AG20443 (cell line): ENCODE data around the gene HPCAL1.

Experiments used
- DNase-seq: peaks from one replicate; pipeline ENCODE4 v3.0.0; 2012; ENCODE audit warnings: low spot score, mixed read lengths

HPCAL1 gene

DNA sequence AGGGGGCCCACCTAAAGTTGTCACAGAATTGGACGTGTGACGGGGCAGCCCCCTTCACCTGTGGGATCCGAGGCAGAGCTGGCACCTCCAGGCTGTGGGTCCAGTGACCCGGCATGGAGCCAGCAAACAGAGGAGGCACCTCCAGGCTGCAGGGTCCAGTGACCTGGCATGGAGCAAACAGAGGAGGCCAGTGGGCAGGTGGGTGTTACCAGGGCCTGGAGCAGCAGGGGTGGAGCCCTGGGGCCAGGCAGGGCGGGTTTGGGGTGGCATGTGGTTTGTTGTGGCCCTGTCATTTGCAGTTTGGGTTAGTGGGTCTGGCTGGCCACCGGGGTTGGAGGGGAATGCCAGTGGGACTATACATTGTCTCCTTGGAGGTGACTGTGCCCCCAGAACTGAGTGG lies 68.2 kb downstream of the HPCAL1 start:
- DNase-seq: no peak

GRCh38 chr2:10371441-10372196 lies 68.9 kb downstream of the HPCAL1 start:
- no peak for DNase-seq

DNA sequence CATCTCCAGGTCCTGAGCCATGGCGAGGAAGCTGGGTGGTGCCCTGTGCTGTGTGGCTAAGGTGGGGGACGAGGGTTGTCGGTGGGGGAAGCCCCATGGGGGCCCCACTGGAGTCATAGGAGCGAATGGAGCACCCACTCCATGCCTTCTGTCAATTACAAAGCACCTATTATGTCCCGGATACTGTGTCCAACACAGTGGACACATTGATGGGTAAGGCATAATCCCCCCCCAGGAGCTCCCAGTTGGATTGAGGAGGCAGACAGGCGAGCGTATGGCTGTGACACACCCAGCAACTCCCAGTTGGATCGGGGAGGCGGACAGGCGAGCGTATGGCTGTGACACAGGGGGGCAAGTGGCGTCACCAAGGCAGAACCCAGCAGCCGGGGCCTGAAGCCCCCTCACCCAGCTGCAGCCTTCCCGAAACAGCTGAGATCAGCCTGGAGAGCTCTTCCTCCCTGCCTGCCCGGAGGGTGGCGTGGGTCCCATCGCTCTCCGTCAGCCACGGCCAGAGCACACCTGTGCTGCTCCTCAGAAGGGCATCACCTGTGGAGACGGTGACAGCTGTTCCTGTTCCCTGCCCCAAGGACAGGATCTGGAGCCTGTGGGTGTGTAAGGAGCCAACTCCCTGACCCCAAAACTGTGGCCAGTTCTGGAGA lies 69.6 kb downstream of the HPCAL1 start:
- DNase-seq: no peak

- no peak for DNase-seq
These were observed 70.1 kb downstream of the HPCAL1 start for GRCh38 chr2:10372862-10373240.

GRCh38 chr2:10373931-10374330 lies 71.2 kb downstream of the HPCAL1 start:
- no peak for DNase-seq

GRCh38 chr2:10374362-10374943 lies 71.7 kb downstream of the HPCAL1 start:
- DNase-seq: no peak

DNA sequence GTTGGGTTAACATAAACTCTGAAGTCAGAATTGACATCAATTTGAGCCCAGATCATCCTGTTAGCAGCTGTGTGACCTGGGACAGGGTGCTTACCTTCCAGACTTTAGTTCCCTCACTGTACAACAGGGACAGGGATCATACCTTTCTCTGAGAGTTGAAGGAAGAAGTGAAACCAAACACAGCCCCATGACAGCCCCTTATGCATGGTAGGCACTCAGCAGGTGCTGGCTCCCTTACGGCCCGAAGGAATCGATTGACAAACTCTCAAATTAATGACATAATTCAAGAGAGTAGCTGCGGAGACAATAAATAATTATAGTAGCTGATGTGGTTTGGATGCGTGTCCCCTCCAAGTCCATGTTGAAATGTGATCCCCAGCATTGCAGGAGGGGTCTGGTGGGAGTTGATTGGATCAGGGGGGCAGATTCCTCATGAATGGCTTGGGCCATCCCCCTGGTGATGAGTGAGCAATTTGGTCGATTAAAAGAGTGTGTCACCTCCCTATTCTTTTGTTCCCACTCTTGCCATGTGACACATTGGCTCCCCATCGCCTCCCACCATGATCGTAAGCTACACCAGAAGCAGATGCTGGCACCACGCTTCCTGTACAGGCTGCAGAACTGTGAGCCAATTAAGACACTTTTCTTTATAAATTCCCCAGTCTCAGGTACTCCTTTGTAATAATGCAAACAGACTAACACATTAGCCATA lies 73.0 kb downstream of the HPCAL1 start:
- DNase-seq: no peak

GRCh38 chr2:10377052-10377746 lies 74.5 kb downstream of the HPCAL1 start:
- DNase-seq: no peak

- DNase-seq: no peak
These were observed 75.0 kb downstream of the HPCAL1 start for GRCh38 chr2:10377747-10378085.

DNA sequence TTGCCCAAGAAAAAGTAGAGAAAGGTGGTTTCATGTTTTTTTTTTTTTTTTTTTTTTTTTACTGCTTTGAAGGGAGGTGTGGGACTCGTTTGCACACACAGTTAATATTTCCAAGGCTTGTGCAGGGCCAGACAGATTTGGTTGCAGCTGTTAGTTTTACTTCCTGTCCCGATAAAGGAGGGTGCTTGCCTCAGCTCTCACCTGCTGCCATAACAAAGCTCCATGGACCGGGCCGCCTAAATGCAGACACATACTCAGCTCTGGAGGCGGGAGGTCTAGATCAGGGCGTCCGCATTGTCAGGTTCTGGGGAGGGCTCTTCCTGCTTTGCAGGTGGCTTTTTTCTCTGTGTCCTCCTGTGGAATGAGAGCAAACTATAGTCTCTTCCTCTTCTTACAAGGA lies 75.5 kb downstream of the HPCAL1 start:
- DNase-seq: no peak

- DNase-seq: no peak
These were observed 77.6 kb downstream of the HPCAL1 start for GRCh38 chr2:10380048-10380926.

GRCh38 chr2:10381997-10382353 lies 79.3 kb downstream of the HPCAL1 start:
- DNase-seq: no peak

- DNase-seq: no peak
These were observed 79.8 kb downstream of the HPCAL1 start for GRCh38 chr2:10382354-10383061.

DNA sequence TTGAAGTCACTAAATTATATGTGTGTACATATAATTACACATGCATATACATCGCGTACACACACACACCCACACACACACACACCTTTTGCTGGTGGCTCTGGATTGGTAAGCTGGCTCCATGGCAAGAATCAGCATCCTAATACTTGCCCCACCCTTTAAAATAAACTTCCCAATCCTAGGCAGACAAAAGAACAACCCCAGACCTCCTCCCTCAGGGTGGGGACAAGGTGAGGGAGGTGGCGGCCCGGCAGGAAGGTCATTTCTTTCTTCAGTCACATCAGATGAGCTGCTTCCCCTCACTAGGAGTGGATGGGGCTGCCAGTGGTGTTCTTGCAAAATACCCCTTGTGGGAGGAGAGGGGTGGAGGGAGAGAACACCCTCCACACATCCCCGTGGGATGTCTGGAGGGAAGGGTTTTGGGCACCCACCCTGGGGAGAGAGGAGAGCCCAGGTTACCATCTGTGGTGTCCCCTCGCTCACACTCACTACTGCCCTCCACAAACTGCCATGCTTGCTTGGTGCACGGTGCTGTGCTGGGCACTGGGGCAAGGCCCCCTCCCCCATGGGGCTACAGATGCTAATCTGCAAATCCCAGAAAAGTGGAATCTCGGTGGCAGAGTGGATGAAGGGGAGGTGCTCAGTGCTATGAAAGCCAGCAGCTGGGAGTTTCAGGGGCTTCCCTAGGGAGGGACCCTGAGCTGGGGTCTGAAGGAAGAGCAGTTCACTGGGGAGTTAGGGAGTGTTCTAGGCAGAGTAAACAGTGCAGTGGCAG lies 81.4 kb downstream of the HPCAL1 start:
- no peak for DNase-seq

- no peak for DNase-seq
These were observed 82.8 kb downstream of the HPCAL1 start for GRCh38 chr2:10385501-10385900.

DNA sequence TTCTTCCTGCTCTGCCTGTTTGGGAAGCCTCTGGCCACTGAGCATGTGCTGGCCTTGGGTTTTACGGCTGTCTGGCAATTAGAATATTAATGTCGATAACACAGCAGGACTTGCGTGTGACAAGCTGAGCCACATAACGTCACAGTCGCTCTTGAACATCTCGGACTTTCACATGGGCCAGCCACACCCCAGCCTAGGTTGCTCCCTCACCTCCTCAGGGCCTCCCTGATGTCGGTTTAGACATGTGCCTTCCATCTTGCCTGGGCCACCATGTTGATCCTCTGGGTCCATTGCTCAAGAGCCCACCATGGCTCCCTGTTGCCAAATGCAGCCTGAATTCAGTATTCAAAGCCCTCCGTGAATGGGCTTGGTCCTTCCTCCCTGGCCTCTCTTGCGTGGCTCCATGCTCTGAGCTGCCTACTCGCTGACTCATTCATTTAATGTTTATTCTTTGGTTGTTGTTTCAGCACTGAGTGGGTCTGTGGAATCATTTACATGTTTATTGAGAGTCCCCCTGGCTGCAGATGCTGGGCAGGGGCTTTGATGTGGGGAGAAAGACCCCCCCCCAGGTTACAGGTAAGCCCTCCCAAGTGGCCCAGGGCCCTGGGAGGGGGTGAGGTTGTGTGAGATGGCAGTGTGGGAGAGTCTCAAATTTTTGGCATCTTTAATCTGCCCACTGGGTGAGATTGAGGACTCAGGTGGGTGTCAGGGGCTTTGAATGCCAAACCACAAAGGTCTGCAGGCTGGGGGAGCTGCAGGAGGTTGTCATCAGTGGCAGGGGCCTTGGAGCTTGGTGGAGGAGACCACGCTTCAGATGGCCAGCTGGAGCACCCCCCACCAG lies 83.4 kb downstream of the HPCAL1 start:
- peak; percentile 64 for DNase-seq

DNA sequence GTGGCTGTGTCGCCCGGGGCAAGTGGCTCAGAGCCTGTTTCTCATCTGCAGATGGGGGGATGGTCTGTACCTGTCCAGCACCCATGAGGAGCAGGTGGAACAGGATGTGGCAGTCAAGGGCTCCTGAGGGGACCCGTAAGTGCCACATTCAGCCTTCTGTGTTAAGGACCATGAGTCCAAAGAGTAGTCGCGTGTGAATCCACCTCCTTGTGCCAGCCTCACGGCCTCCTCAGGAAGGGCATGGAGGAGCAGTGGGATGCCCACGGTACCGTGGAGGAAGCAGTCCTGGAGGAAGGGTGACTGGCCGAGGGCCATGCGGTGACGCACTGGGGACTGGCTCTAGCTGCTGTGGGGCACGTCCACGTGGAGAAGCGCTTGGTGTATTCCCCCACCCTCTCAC lies 84.3 kb downstream of the HPCAL1 start:
- no peak for DNase-seq

DNA sequence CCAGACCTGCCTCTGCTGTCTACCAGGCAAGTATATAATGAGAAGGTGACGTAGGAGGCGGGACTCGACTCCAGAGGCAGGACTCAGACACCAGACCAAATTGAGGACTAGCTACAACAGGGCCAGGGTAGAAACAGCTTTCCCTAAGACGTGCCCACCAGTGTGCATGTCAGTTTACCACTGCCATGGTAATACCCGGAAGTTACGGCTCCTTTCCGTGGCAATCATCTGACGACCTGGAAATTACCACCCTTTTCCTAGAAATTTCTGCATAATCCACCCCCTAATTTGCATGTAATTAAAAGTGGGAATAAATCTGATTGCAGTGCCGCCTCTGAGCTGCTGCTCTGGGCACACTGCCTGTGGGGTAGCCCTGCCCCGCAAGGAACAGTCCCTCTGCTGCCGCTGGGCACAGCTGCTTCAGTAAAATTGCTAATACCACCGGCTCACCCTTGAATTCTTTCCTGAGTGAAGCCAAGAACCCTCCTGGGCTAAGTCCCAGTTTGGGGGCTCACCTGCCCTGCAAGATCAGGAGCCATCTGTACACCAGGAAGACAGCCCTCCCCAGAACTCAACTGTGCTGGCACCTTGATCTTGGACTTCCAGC lies 86.4 kb downstream of the HPCAL1 start:
- no peak for DNase-seq

GRCh38 chr2:10389573-10389972 lies 86.9 kb downstream of the HPCAL1 start:
- DNase-seq: peak; percentile 77
